ENCODE measurements around the gene CERS1.

The CERS1 gene

GRCh38 chr19:18898607-18899408, 2.9 kb upstream of the CERS1 start:
- DNase-seq: no peak

- DNase-seq: no peak
Observed at GRCh38 chr19:18898081-18898606, 2.2 kb upstream of the CERS1 start.

- no peak for DNase-seq
Observed at GRCh38 chr19:18897094-18898029, 1.4 kb upstream of the CERS1 start.

- DNase-seq: peak; percentile 18
Observed at GRCh38 chr19:18896421-18896841, 473 bp upstream of the CERS1 start.

- peak; percentile 17 for DNase-seq
Observed at GRCh38 chr19:18895038-18895823, 727 bp downstream of the CERS1 start.

- no peak for DNase-seq
Observed at GRCh38 chr19:18894254-18895037, 1.5 kb downstream of the CERS1 start.

- no peak for DNase-seq
Observed at GRCh38 chr19:18893587-18894253, 2.2 kb downstream of the CERS1 start.

- no peak for DNase-seq
Observed at GRCh38 chr19:18889949-18890745, 5.8 kb downstream of the CERS1 start.

GRCh38 chr19:18886972-18887371, 9.0 kb downstream of the CERS1 start:
- DNase-seq: no peak

GRCh38 chr19:18883526-18884304, 12.2 kb downstream of the CERS1 start:
- no peak for DNase-seq

- no peak for DNase-seq
Observed at GRCh38 chr19:18881491-18881890, 14.5 kb downstream of the CERS1 start.

- peak; percentile 38 for DNase-seq
Observed at GRCh38 chr19:18879579-18880373, 16.2 kb downstream of the CERS1 start.

- no peak for DNase-seq
Observed at GRCh38 chr19:18878858-18879578, 16.9 kb downstream of the CERS1 start.

- DNase-seq: no peak
Observed at GRCh38 chr19:18878058-18878797, 17.7 kb downstream of the CERS1 start.

GRCh38 chr19:18876865-18877264, 19.1 kb downstream of the CERS1 start:
- DNase-seq: no peak

GRCh38 chr19:18875726-18876125, 20.2 kb downstream of the CERS1 start:
- DNase-seq: no peak

- DNase-seq: no peak
Observed at GRCh38 chr19:18871543-18871942, 24.4 kb downstream of the CERS1 start.

Data from NCI-H226 (cell line).